Dendritic cell treated with granulocyte-macrophage colony-stimulating factor and Interleukin-4, amounts not matched to agents 40 ng/mL and 50 ng/mL, for 4 days (primary cell): ENCODE results near the gene ADARB1.

Source experiments
- H3K27ac Mint-ChIP-seq: one replicate; pipeline ENCODE4 v1.8.0; 2022; ENCODE audit warnings: mild to moderate bottlenecking, mixed read lengths
- H3K27me3 Mint-ChIP-seq: one replicate; pipeline ENCODE4 v1.8.0; 2022; ENCODE audit warnings: mild to moderate bottlenecking, mixed read lengths
- H3K36me3 Mint-ChIP-seq: one replicate; pipeline ENCODE4 v1.8.0; 2022; ENCODE audit warnings: low read depth, mixed read lengths
- H3K4me1 Mint-ChIP-seq: one replicate; pipeline ENCODE4 v1.8.0; 2022; ENCODE audit warnings: low read depth, mixed read lengths
- H3K4me3 Mint-ChIP-seq: one replicate; pipeline ENCODE4 v1.8.0; 2022; ENCODE audit warnings: mild to moderate bottlenecking, moderate library complexity, mixed read lengths
- H3K9me3 Mint-ChIP-seq: one replicate; pipeline ENCODE4 v1.8.0; 2022; ENCODE audit warnings: mixed read lengths
- intact Hi-C: fragments of 100-400 bp; cut with micrococcal nuclease; formaldehyde crosslinking; loops from one replicate; pipeline ENCODE4 v1.15.0; 2022

ADARB1 gene

DNA sequence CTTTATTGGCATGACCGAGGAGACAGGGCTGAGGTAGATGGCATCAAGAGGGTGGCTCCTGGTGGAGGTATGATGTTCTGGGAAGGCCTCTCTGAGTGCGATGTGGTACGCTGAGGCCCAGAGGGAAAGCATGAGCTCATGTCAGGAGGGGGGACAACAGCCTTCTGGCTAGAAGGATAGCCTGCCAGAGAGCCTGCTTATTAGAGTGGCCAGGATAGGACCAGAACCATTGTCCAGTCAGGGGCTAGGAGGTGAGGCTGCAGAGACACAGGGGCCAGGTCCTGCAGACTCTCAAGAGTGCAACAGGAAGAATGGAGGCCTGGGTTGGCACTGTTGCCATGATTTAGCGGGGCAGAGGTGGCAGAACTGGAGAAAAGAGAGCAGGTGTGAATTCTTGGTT, 7.3 kb downstream of the ADARB1 start:
- Mint-ChIP-seq H3K36me3 (no peaks in the 10 kb centered on the region), H3K27ac (no peak overlapping the region)

DNA sequence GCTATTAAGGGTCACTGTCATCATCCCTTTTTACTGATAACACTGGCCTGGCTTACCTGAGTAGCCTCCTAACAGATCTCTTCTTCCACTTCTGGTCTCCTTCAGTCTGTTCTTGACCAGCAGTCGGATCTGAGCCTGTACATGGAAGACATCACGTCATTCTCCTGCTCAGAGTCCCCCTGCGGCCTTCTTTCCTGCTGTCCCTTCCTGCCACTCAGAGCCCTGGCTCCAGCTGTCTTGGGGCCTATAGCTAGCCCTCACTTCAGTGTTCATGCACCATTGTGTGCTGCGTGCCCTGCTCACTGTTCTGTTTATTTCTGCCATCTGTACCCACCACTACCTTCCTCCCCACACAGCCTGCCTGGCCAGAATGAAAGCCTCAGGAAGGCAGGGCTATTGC, 8.4 kb downstream of the ADARB1 start:
- no peak overlapping the region for H3K27ac Mint-ChIP-seq
- H3K9me3 Mint-ChIP-seq = no peaks in the 10 kb centered on the region
- peaks cover 35% of the 10 kb centered on the region for H3K4me1 Mint-ChIP-seq
- intact Hi-C loops = no loop called here
- no peaks in the 10 kb centered on the region for H3K36me3 Mint-ChIP-seq
- H3K27me3 Mint-ChIP-seq = peaks cover 29% of the 10 kb centered on the region
- no peak overlapping the region for H3K4me3 Mint-ChIP-seq

More for the DNA sequence above, 7.3 kb downstream of the ADARB1 start:
- Mint-ChIP-seq H3K9me3 (no peaks in the 10 kb centered on the region), H3K4me1 (peaks cover 24% of the 10 kb centered on the region), H3K4me3 (no peak overlapping the region), H3K27me3 (peaks cover 23% of the 10 kb centered on the region)
- intact Hi-C loops = no loop called here

DNA sequence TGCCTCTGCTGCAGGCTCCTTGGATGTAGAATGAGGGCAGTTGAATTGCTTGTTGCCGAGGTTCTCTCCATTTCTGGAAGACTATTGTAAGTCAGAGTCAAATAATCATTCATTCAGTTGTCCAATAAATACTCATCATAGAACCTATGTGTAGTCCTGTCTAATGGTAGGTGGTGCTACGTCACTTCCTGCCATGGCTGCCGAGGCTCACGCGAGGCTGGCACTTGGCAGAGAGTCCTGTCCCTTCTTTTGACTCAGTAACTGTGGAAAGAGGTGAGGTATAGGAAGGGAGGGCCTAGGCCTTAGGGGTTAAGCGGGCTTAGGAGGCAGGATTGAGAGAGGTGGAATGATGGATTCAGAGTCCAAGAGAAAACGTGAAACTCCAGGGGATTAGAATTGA, 9.7 kb downstream of the ADARB1 start:
- intact Hi-C loops = no loop called here
- Mint-ChIP-seq H3K4me1 (peaks cover 23% of the 10 kb centered on the region), H3K27me3 (peaks cover 27% of the 10 kb centered on the region), H3K4me3 (no peak overlapping the region), H3K9me3 (no peaks in the 10 kb centered on the region), H3K36me3 (no peaks in the 10 kb centered on the region), H3K27ac (no peak overlapping the region)

DNA sequence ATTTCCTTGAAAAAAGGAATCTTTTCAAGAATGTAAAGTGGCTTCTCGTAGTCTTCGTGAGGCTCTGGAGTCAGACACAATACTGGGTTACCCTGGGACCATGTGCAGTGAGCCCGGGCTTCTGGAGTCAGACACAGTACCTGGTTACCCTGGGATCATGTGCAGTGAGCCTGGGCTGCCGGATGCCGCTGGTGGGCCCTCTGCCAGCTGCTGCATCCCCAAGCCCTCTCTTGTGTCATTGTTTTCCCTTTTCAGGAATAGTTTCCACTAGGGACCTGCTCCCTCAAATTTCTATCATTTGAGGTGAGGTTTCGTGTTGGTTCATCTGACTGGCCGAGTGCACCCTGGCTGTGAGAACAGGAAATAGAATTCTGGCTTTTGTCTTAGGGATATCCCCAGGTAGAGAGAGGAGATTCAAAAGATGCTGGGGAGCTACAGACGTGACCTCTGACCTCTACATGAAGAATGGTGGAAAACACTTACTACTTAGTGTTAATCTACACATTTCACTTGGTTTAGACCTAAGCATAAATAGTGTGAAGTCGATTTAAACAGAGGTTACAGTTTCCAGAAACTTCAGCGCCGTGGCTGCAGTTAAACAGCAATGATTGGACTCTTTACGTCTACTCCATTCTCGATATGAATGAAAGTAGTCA, 10.6 kb downstream of the ADARB1 start:
- H3K27me3 Mint-ChIP-seq = peaks cover 25% of the 10 kb centered on the region
- no peaks in the 10 kb centered on the region for H3K36me3 Mint-ChIP-seq
- intact Hi-C loops = no loop called here
- no peak overlapping the region for H3K4me3 Mint-ChIP-seq
- H3K27ac Mint-ChIP-seq = no peak overlapping the region
- H3K9me3 Mint-ChIP-seq = no peaks in the 10 kb centered on the region
- H3K4me1 Mint-ChIP-seq = peaks cover 14% of the 10 kb centered on the region

DNA sequence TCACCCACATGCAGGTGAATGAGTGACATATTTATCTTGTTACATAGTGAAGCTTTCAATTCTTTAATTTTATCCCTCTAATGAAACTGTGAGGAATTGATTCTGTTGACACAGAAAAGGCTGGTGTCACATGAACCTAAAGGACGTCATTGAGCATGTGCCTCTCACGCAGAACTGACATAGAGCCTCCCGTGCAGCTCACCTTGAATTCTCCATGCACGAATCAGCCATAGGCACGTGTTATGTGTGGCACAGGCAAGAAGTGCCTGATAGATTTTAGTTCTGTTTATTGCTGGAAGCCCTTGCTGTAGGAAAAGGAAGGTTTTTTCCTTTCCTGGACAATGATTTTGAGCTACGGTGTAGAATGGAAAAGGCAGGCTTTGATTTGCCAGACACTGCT, 11.3 kb downstream of the ADARB1 start:
- Mint-ChIP-seq H3K4me1 (peaks cover 14% of the 10 kb centered on the region), H3K36me3 (no peaks in the 10 kb centered on the region), H3K27ac (no peak overlapping the region), H3K4me3 (no peak overlapping the region), H3K27me3 (peaks cover 25% of the 10 kb centered on the region), H3K9me3 (no peaks in the 10 kb centered on the region)
- intact Hi-C loops = no loop called here

DNA sequence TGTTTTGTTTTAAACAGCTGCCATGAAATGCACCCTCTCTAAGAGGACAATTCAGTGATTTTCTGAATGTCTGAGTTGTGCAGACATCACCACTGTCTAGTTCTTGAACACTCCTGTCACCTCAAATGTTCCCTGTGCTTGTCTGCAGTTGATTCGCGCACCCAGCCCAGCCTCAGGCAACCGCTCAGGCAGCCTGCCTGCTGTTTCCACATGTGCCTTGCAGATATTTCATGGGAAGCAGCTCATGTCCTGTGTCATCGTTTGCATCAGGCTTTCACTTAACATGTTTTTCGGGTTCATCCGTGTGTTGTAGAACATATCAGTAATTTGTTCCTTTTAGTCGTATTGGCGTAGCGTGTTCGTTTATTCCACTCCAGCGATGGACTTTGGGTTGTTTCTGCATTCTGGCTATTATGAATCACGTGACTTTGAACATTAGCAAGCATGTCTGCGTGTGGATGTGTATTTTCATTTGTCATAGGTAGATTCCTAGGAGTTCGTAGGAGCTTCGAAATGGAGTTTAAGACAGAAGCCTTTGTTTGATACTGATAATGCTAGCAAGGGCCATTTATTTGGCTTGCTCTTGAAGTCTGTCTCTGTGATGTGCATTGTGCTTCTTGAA, 12.1 kb downstream of the ADARB1 start:
- H3K36me3 Mint-ChIP-seq = no peaks in the 10 kb centered on the region
- H3K4me1 Mint-ChIP-seq = peaks cover 14% of the 10 kb centered on the region
- H3K27me3 Mint-ChIP-seq = peaks cover 25% of the 10 kb centered on the region
- intact Hi-C loops = no loop called here
- H3K4me3 Mint-ChIP-seq = no peak overlapping the region
- no peaks in the 10 kb centered on the region for H3K9me3 Mint-ChIP-seq
- no peak overlapping the region for H3K27ac Mint-ChIP-seq

DNA sequence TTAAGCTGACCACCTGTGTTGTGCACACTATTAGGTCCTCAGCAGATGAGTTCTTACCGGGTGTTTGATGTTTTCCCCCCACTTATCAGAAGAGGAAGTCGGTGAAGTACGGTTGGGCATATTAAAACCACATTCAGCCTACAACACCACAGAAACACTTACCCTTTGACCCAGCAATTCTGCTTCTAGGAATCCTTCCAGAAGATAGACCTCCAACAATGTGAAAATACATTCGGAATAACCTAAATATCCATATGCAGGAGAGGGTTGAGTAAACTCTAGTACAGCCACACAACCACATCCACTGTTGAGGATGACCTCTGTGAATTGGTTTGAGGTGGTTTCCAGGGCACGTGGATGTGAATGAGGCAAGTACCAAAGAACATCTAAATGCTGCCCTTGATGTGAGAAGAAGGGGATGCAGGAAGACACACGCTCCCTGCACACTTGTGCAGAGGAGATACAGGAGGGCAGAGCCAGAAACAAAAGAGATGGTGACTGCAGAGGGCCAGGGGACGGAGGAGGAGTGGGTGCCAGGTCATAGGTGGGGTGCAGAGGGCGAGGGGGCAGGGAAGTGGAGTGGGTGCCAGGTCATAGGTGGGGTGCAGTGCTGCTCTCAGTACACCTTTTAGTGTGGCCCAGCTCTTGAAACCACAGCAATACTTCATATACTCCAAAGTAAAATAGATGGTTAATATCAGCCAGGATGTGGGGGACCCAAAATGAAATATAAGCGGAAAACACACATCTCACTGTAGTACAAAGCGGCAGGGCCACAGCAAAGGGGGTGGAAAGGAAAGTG, 12.8 kb downstream of the ADARB1 start:
- no peaks in the 10 kb centered on the region for H3K36me3 Mint-ChIP-seq

DNA sequence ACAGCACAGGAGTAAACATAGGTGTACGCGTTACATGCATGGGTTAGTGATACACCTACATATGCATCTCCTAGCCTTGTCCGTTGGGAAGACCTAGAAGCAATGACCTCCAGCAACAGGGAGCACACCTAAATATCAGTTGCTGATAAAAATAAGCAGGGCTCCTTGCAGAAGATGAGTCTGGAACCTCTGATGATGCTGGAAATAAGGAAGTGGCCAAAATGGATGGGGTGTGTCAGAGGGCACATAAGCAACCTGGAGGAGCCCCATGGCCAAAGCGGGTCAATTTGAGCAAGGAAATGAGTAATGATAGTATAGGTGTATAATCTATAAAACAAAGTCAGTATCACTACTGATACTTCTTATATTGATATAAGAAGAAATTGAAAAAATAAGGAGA, 13.7 kb downstream of the ADARB1 start:
- Mint-ChIP-seq H3K4me1 (peaks cover 18% of the 10 kb centered on the region), H3K36me3 (no peaks in the 10 kb centered on the region), H3K9me3 (no peaks in the 10 kb centered on the region), H3K27ac (no peak overlapping the region), H3K27me3 (peaks cover 23% of the 10 kb centered on the region), H3K4me3 (no peak overlapping the region)
- intact Hi-C loops = no loop called here

More for the DNA sequence above, 12.8 kb downstream of the ADARB1 start:
- Mint-ChIP-seq H3K9me3 (no peaks in the 10 kb centered on the region), H3K27me3 (peaks cover 23% of the 10 kb centered on the region), H3K4me1 (peaks cover 14% of the 10 kb centered on the region), H3K4me3 (no peak overlapping the region), H3K27ac (no peak overlapping the region)
- intact Hi-C loops = no loop called here

DNA sequence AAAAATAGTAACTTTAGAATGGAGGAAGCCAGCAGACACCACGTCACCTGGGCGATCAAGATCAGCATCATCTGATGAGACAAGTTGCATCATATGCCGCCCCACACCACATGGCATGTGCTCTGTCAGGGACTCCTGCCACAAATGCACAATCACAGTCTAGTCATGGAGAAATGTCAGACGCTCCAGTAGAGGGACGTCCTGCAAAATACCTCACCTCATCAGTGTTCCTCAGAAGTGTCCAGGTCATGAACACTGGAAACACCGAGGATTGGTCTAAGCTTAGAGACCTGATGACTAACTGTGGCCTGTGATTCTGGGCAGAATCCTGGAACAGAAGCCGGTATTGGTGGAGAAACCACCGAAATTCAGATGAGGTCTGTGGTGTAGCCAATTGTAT, 14.3 kb downstream of the ADARB1 start:
- H3K36me3 Mint-ChIP-seq = no peaks in the 10 kb centered on the region
- no peaks in the 10 kb centered on the region for H3K9me3 Mint-ChIP-seq
- H3K27ac Mint-ChIP-seq = no peak overlapping the region
- peaks cover 22% of the 10 kb centered on the region for H3K4me1 Mint-ChIP-seq
- peaks cover 26% of the 10 kb centered on the region for H3K27me3 Mint-ChIP-seq
- H3K4me3 Mint-ChIP-seq = no peak overlapping the region
- intact Hi-C loops = no loop called here

DNA sequence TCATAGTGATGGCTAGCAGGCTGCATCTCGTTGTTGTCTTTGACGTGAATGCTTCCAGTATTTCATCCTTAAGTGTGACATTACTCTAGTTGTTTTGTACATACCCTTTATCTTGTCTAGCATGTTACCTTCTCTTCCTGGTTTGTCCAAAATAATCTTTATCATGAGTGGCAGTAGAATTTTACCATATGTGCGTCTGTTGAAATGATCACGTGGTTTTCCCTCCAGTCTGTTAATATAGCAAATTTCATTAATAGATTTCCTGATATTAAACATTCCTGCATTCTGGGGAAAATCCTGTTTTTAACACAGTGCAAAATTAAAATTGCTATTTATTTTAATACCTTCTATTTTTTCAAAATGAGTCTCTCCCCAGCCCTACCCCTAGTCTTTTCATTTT, 15.6 kb downstream of the ADARB1 start:
- intact Hi-C loops = no loop called here
- H3K27me3 Mint-ChIP-seq = peaks cover 23% of the 10 kb centered on the region
- H3K36me3 Mint-ChIP-seq = no peaks in the 10 kb centered on the region
- H3K27ac Mint-ChIP-seq = no peak overlapping the region
- H3K9me3 Mint-ChIP-seq = no peaks in the 10 kb centered on the region
- H3K4me3 Mint-ChIP-seq = no peak overlapping the region
- H3K4me1 Mint-ChIP-seq = peaks cover 22% of the 10 kb centered on the region

DNA sequence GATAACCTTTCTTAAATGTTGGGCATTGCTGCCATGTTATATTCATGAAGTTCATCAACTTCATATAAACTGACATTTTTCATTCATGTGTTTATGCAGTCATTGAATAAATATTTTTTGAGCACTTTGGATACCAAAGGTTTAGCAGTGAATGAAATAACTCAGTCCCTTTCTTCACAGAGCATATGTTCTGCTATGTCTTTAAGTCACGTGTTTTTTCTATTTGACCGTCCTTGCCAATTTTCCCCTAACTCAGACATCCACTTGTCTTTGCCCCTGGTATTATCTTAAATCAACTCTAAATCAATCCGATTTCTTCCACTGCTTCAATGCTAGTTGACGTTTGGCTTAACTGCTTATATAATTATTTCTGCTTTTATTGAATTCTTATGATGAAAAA, 16.6 kb downstream of the ADARB1 start:
- Mint-ChIP-seq H3K27me3 (peaks cover 22% of the 10 kb centered on the region), H3K4me1 (peaks cover 22% of the 10 kb centered on the region), H3K9me3 (no peaks in the 10 kb centered on the region), H3K4me3 (no peak overlapping the region), H3K27ac (no peak overlapping the region), H3K36me3 (no peaks in the 10 kb centered on the region)
- intact Hi-C loops = no loop called here

DNA sequence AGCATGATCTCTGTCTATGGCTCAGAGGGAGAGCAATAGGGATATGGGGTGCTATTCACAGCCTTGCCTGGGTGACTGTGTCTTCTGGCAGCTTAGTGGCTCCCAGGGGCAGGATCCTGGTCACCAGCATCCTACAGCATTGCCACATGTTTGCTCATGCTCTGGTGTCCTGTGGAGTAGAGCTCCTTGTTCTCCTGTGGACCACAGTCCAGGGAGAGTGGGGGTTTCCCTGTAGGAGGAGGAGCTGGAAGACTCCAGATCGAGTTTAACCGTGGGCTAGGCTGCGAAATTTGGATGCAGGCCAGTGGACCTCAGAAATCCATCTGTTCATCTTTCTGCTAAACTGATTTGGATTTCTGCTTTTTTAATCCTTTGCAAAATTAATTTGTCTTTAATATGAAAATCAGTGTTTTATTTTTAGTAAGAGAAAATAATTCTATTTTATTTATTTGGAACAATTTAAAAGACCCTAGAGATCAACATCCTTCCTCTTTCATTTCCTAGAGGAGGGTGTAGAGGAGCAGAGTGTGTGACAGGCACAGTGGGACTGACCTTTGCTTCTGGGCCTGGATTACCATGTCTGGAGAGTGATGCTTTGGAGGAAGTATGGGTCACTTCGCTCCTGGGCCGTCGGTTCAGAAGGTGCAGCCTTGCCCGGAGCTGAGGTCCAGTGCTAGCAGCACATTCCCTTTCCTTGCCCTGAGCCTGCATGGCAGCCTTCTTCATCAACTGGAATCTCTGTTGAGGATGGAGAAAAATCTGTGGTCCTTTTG, 17.4 kb downstream of the ADARB1 start:
- H3K27ac Mint-ChIP-seq = no peak overlapping the region
- intact Hi-C loops = no loop called here

DNA sequence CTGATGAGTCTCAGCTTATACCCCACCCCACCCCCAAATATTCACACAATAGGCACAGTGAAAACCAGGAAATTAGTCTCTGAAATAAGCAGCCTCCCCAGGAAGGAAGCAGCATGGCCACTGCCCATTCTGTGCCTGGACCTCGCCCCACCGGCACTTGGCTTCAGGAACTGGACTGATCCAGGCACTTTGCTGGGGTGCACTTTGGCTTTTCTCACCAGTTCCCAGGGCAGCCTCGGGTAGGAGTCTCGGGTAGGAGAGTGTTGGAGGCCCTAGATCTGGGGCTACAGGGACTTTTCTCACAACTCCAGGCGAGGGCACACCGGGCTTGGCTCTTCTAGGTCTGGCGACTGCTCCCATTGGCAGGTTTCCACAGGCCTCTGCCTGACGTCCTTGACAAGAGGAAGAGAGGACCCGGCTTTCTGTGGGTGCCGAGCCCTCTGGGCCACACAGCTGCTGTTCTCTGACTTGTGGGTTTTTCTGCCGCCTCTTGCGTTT, 18.7 kb downstream of the ADARB1 start:
- H3K4me1 Mint-ChIP-seq = peaks cover 8% of the 10 kb centered on the region
- H3K36me3 Mint-ChIP-seq = no peaks in the 10 kb centered on the region
- H3K27ac Mint-ChIP-seq = no peak overlapping the region
- H3K9me3 Mint-ChIP-seq = no peaks in the 10 kb centered on the region
- intact Hi-C loops = no loop called here
- H3K27me3 Mint-ChIP-seq = peaks cover 14% of the 10 kb centered on the region
- no peak overlapping the region for H3K4me3 Mint-ChIP-seq

More for the DNA sequence above, 17.4 kb downstream of the ADARB1 start:
- H3K36me3 Mint-ChIP-seq = no peaks in the 10 kb centered on the region
- no peak overlapping the region for H3K4me3 Mint-ChIP-seq
- no peaks in the 10 kb centered on the region for H3K9me3 Mint-ChIP-seq
- H3K27me3 Mint-ChIP-seq = peaks cover 15% of the 10 kb centered on the region
- H3K4me1 Mint-ChIP-seq = peaks cover 17% of the 10 kb centered on the region

DNA sequence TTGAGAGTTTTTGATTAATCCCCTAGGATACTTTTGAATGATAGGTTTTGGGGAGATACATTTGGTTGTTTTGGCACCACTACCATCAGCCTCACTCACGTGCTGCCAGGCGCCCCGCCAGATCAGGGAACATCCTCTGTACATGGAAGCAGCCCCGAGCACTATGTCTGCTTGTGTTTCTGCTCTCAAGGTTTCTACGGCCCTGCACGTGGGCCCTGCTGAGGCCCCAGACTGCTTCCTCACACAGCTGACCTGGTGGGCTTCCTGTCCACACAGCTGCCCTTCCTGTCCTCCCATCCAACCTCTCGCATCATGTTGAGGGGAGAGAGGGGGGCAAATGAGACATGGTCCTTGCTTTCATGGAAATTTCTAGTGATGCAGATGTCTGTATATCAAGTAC, 20.0 kb downstream of the ADARB1 start:
- Mint-ChIP-seq H3K27ac (no peak overlapping the region), H3K4me1 (peaks cover 8% of the 10 kb centered on the region), H3K36me3 (no peaks in the 10 kb centered on the region), H3K27me3 (peaks cover 13% of the 10 kb centered on the region), H3K9me3 (no peaks in the 10 kb centered on the region), H3K4me3 (no peak overlapping the region)
- intact Hi-C loops = no loop called here
